Psoas muscle (tissue), 8 donors: Measurements from ENCODE around the gene CP. TPM values are rescaled to one million over a fixed set of nuclear protein-coding genes. Genes with fewer than 3 reads are reported as not detected.

Experiments
- ATAC-seq, 4 donors: fragments of 200-7000 bp; cut with Tn5 transposase; one replicate each; pipeline ENCODE4 v1.9.1; 2020; ENCODE audit warnings: moderate library complexity in 3 of 4, mild to moderate bottlenecking in 2 of 4
- DNase-seq, 2 donors: peaks; one replicate each; pipeline ENCODE4 v3.0.0-alpha.2; 2020
- H3K27ac ChIP-seq: fragments of 200-600 bp; one replicate; pipeline ENCODE4 v1.8.0; 2022
- H3K27me3 ChIP-seq, 3 donors: fragments of 200-600 bp in 1 of 3; one replicate each; pipeline versions ENCODE4 v1.6.1 to v1.8.0; 2013 to 2022; ENCODE audit warnings: low read length in 2 of 3, mild to moderate bottlenecking in 2 of 3, moderate library complexity in 1 of 3; ENCODE audit not compliant: insufficient read depth in 3 of 3
- H3K36me3 ChIP-seq, 2 donors: fragments of 200-600 bp in 1 of 2; one replicate each; pipeline versions ENCODE4 v1.6.1 to v1.8.0; 2013 to 2022; ENCODE audit warnings: low read depth in 1 of 2, mild to moderate bottlenecking in 1 of 2, moderate library complexity in 1 of 2; ENCODE audit not compliant: insufficient read depth in 1 of 2
- H3K4me1 ChIP-seq: fragments of 200-600 bp; one replicate; pipeline ENCODE4 v1.8.0; 2022
- H3K4me3 ChIP-seq: fragments of 200-600 bp; one replicate; pipeline ENCODE4 v1.8.0; 2022; ENCODE audit warnings: mild to moderate bottlenecking
- H3K9me3 ChIP-seq: fragments of 200-600 bp; one replicate; pipeline ENCODE4 v1.8.0; 2022
- CTCF ChIP-seq: fragments of 200-600 bp; IDR thresholded peaks from one replicate; pipeline ENCODE4 v1.8.0; 2022; ENCODE audit warnings: antibody characterized with exemption
- WGBS, 3 donors: extraction: QIAGEN DNeasy Blood & Tissue Kit; methylation state at CpG; one replicate each; pipeline versions ENCODE4 v1.1.6 to v1.1.7; 2013; 5-methylcytosine and 5-hydroxymethylcytosine counted together
- intact Hi-C, 2 donors: fragments of 100-400 bp; cut with DNase I; formaldehyde crosslinking; loops; one replicate each; pipeline versions ENCODE4 v1.11.0 to v1.14.2; 2022
- polyA plus RNA-seq, 3 donors: library from polyadenylated mRNA; stranded (reverse); fragments of 200-250 nt; gene quantifications; one replicate each; pipeline ENCODE4 v1.2.3, GENCODE V29; 2013
- total RNA-seq, 4 donors: library from RNA; stranded (reverse); fragmentation: NEBNext Ultra II Directional in 2 of 4; extraction: Animal tissue kit (Norgen Biotek cat#: 25700) in 2 of 4; gene quantifications; one replicate each; pipeline versions ENCODE4 v1.2.1 to v1.2.4, GENCODE V29; 2021 to 2023
- donor health status: healthy with polysubstance abuse.
- donor health status: DM: no; HTN: no; CAD: no; lungs with moderate emphysema.
- donor health status: Bipolar disorder and iron deficiency.
- donor health status: healthy.
- donor health status: DM: yes; HTN: yes; CAD: no.
- donor health status: DM: no; HTN: no; CAD: no.
- donor health status: DM: no; HTN: no; CAD: no.
- donor health status: DM: yes; HTN: yes; CAD: no.

The CP gene
- total and polyA plus RNA-seq, 7 donors: 0.23 to 3.5 (median 2.2) TPM

- WGBS, 3 donors: 91 to 95% (median 91%) methylated on average over 2 of the region's 2 CpGs
These were observed 76.3 kb downstream of the CP start for GRCh38 chr3:149145356-149145755.

GRCh38 chr3:149142682-149143081 is 78.9 kb downstream of the CP start:
- Histone ChIP-seq H3K4me3 (no peak overlapping the region), H3K4me1 (no peaks in the 10 kb centered on the region), H3K27ac (no peak overlapping the region), H3K36me3 (peaks cover 0 to 26% of the 10 kb centered on the region in 2 donors), H3K27me3 (no peaks in the 10 kb centered on the region), H3K9me3 (no peaks in the 10 kb centered on the region)
- 85 to 90% (median 87%) methylated on average over 4 of the region's 4 CpGs for WGBS, 3 donors
- ATAC-seq (no peak), DNase-seq (no peak)
- intact Hi-C loops: no loop called here
- TF ChIP-seq CTCF: no peak

More at GRCh38 chr3:149145356-149145755, 76.3 kb downstream of the CP start:
- Histone ChIP-seq H3K27ac (no peak overlapping the region), H3K9me3 (no peaks in the 10 kb centered on the region), H3K36me3 (peaks cover 0 to 33% of the 10 kb centered on the region in 2 donors), H3K4me3 (no peak overlapping the region), H3K27me3 (no peaks in the 10 kb centered on the region), H3K4me1 (no peaks in the 10 kb centered on the region)
- ATAC-seq (no peak), DNase-seq (no peak)
- intact Hi-C loops: no loop called here
- TF ChIP-seq CTCF: no peak

- no peaks in the 10 kb centered on the region for H3K36me3 ChIP-seq
- DNase-seq (no peak), ATAC-seq (no peak)
- no peak overlapping the region for H3K27ac ChIP-seq
- intact Hi-C loops: loop anchor here in 1 of 2 donors (5.0 kb wide), 1 partner anchor 43 kb away; no protein-coding TSS in a partner anchor
- H3K9me3 ChIP-seq: no peaks in the 10 kb centered on the region
- H3K4me3 ChIP-seq: no peak overlapping the region
- TF ChIP-seq CTCF: no peak
- no peaks in the 10 kb centered on the region for H3K27me3 ChIP-seq
- WGBS, 3 donors: 56 to 65% (median 59%) methylated on average over 3 of the region's 3 CpGs
- H3K4me1 ChIP-seq: peaks cover 18% of the 10 kb centered on the region
These were observed 87.1 kb downstream of the CP start for GRCh38 chr3:149134575-149134974.

- no peak for TF ChIP-seq CTCF
- Histone ChIP-seq H3K4me3 (no peak overlapping the region), H3K27me3 (no peaks in the 10 kb centered on the region), H3K36me3 (no peaks in the 10 kb centered on the region), H3K27ac (peak overlapping the region; percentile 79), H3K4me1 (peaks cover 27% of the 10 kb centered on the region), H3K9me3 (no peaks in the 10 kb centered on the region)
- ATAC-seq (no peak), DNase-seq (no peak)
- intact Hi-C loops: loop anchor here in 1 of 2 donors (5.0 kb wide), 1 partner anchor 46 kb away; no protein-coding TSS in a partner anchor
- 47 to 62% (median 53%) methylated on average over 4 of the region's 4 CpGs for WGBS, 3 donors
These were observed 90.0 kb downstream of the CP start for GRCh38 chr3:149131589-149131988.
